Esophagus squamous epithelium (tissue), 4 donors: Measurements from ENCODE around the gene NCAM1.

Source experiments
- CTCF ChIP-seq, 6 experiments: fragments of 450-650 bp in 4 of 6; fragments of 200-600 bp in 2 of 6; sonication (generic) in 2 of 6; IDR thresholded peaks; one replicate each; pipeline ENCODE4 v1.5.1; 2016 to 2019; ENCODE audit warnings: antibody characterized with exemption in 6 of 6, mild to moderate bottlenecking in 4 of 6, moderate library complexity in 4 of 6
- POLR2A ChIP-seq, 4 donors: fragments of 450-650 bp; IDR thresholded peaks; one replicate each; pipeline ENCODE4 v1.6.1; 2017; ENCODE audit warnings: antibody characterized with exemption in 4 of 4, mild to moderate bottlenecking in 4 of 4, moderate library complexity in 3 of 4

- no peak for TF ChIP-seq CTCF (IDR thresholded peaks at IDR 0.05)
- no peak for TF ChIP-seq POLR2A (IDR thresholded peaks at IDR 0.05)
Observed at GRCh38 chr11:113308601-113309000, 347.4 kb downstream of the NCAM1 start.
